ENCODE data around the gene TBX22.
"Not testable (repeated sequence)": the region's sequence is repeated elsewhere in the genome, so short reads cannot be mapped to it uniquely, and the experiment has no call there.

Gene TBX22

DNA sequence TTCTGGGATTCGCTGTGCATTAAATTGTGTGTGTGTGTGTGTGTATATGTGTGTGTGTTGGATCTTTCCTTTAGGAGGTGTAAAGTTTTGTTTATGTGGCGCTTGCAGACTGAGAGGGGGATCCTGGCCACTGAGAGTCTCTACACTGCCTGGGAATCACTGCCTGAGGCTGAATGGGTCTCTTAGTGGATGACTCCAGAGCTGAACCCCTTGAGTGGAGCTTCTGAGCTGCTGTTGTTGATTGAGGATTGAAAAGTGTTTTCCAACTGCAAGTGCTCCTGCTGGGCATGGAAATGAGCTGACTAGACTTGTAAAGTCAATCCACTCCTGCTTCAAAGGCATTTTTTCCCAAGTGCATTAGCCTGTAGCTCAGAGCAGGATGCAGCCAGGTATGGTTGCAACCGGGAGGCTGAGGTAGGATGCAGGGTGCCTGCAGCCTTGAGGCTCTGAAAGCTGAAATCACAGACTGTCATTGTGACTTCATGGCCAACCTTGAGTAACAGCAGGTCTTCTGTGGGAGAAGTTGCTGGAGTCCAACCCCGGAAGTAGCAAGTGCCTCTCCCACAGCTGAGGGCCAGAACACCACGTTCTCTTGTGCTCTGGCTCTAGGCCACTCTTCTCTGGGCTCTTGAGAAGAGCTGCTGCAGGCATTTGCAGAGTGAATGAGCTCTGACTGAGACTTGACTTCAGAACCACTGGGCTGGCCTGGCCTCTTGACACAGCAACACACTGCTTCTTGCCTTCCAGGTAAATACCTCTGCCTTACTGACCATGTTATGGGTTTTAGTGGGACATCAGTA lies at the start of gene TBX22:
Gene TBX22 (plus strand): TSS at position 613 of the 800 bp plus-strand sequence. CDS start 7,517 bp downstream, outside the sequence.
- DNase-seq (ENCODE audit: low read depth in 2 of 2), result no peak

GRCh38 chrX:79975605-79976004 lies 38.9 kb upstream of the TBX22 start:
- no peak for DNase-seq (ENCODE audit: low read depth in 2 of 2)

GRCh38 chrX:80004458-80004857 lies 10.1 kb upstream of the TBX22 start:
- no peak for DNase-seq (ENCODE audit: low read depth in 2 of 2)

DNA sequence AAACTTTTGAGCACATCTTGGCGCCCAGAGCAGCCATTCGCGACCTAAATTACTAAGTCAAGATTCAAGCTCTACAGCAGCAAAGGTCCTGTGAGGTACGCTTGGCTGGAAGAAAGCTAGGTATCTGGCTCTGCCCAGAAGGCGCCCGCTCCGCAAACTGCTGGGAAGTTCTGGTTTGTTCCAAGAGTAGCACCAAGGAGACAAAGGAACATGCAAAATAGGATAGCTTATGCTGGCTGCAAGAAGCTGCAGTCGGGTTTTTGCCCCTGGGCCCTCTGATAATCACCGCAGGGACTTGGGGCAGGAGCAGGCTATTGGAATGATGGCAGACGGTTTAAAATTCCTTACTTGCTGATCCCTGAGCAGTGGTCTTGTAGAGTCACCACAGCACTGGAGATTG lies 3.0 kb upstream of the TBX22 start:
- DNase-seq (ENCODE audit: low read depth in 2 of 2), result no peak

GRCh38 chrX:80016182-80016581 lies 1.6 kb downstream of the TBX22 start:
- DNase-seq (ENCODE audit: low read depth in 2 of 2), result no peak

DNA sequence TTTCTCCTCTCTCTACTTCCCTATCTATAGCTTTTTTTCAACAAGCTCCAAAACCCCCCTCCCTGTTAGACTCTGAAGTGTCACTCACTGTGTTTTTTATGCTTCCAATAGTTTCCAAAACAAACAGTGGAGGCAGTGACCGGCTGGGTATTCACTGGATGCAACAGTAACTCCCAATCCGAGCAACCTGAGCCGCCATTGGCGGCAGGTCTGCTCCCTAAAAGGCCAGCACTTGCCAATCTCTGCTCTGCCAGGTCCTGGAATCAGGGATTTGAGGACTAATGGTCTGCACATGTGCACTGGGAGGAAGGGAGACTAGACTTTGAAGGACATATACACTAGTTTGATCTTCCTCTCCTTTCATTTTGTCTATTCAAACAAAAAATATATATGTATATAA lies 7.1 kb downstream of the TBX22 start:
- no peak for DNase-seq (ENCODE audit: low read depth in 2 of 2)

DNA sequence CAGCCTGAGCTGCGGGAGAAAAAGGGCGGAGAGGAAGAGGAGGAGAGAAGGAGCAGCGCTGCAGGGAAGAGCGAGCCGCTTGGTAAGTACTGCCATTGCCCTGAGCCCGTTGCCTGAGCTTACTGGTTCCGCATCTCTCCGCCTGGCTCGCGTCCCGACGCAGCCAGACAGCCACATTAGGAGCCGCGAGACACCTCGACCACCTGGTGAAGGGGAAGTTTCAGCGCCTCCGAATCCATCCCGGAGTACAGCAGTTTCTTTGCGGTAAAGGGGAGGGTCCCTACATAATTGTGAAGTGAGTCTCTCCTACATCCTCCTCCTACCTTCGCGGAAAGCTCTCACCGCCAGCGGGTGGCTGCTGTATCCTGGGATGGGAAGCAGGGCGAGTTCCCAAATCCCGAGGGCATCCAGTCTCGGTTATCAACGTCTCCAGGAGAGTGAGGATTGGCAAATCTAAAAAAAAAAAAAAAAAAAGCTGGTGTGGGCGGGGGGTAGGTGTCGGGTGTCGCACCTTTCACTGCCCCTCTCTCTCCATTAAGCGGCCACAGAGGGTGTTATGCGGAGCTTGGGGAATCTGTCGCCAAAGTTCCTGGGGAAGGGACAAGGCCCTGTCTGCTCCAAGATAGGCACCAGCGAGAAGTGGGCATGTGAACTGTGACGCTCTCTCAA lies 7.9 kb downstream of the TBX22 start:
- no peak for DNase-seq (ENCODE audit: low read depth in 2 of 2)

DNA sequence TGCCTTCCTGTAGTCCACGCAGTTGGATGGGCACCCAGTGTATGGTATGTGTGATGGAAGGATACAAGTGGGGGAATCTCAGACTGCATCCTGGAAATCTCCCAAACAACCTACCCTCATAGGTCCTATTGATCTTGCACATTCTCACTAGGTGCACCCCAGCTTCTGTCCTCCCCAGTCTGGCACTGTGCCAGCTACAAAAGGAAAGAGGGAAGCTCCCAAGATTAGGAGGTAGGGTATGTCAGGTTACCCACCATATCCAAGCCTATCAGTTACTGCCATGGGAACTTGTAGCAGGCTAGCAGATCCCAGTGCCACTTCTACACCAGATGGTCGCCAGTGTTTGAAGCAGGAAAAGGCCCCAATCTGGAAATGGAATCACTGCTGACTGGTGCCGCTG lies 11.6 kb downstream of the TBX22 start:
- no peak for DNase-seq (ENCODE audit: low read depth in 2 of 2)

DNA sequence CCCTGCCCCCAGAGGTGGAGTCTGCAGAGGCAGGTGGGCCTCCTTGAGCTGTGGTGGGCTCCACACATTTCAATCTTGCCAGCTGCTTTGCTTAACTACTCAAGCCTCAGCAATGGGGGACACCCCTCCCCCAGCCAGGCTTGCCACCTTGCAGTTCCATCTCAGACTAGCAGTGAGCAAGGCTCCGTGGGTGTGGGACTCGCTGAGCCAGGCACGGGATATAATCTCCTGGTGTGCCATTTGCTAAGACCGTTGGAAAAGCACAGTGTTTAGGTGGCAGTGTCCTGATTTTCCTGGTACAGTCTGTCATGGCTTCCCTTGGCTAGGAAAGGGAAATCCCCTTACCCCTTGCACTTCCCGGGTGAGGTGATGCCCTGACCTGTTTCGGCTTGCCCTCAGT lies 51.6 kb downstream of the TBX22 start:
- not testable (repeated sequence) for DNase-seq (ENCODE audit: low read depth in 2 of 2)

- not testable (repeated sequence) for DNase-seq (ENCODE audit: low read depth in 2 of 2)
These were observed 61.1 kb downstream of the TBX22 start for GRCh38 chrX:80075625-80076024.

Measured in stimulated activated CD4-positive, alpha-beta T cell treated with anti-CD3 and anti-CD28 coated beads, Interleukin-1b, Interleukin-23, amount 100 ng/mL, for 1 hour (primary cell).